Measurements from ENCODE around the gene GTF3A. TPM values are rescaled to one million over a fixed set of nuclear protein-coding genes. Genes with fewer than 3 reads are reported as not detected.
A peak's percentile ranks its signal among the peaks of the same experiment; 100 is the strongest.

The GTF3A gene
- total and polyA plus RNA-seq, 9 of the 15 experiments (the other 6 are each of a cell fraction or from before 2014, with no cell fraction given): 47.5 to 303 (median 174) TPM

DNA sequence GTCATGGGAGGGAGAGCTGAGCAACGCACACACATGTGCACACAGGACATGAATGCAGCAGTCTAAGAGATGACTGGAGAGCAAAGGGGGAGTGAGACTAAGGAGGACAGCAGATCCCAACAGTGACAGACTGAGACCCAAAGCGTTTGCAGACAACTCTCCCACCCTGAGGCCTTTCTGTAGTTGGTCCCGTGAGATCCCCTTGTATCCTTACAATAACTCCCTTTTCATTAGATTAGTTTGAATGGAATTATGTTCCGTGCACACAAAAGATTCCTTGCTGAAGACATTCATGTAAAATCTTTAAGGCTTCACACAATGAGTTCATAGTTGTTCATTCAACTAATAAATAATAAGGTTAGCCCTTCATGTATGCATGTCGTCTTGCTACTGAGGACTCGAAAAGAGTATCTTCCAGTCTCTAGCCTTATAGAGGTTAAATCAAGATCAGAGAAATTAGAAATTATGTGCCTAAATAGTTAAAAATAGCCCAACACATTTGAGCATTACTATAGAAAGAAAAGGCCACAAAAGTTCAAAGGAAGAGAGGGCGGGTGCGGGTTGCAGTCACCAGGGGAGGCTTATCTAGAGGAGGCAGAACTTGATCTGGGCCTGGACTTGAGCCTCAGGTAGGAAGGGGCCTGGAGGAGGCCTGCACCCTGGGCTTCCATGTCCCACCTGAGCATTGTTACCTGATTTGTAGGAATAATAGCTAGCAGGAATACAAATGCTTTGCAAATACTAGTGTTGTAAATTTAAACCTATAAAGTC is 3.1 kb upstream of the GTF3A start (continued):
- TF ChIP-seq, protein P1, sequence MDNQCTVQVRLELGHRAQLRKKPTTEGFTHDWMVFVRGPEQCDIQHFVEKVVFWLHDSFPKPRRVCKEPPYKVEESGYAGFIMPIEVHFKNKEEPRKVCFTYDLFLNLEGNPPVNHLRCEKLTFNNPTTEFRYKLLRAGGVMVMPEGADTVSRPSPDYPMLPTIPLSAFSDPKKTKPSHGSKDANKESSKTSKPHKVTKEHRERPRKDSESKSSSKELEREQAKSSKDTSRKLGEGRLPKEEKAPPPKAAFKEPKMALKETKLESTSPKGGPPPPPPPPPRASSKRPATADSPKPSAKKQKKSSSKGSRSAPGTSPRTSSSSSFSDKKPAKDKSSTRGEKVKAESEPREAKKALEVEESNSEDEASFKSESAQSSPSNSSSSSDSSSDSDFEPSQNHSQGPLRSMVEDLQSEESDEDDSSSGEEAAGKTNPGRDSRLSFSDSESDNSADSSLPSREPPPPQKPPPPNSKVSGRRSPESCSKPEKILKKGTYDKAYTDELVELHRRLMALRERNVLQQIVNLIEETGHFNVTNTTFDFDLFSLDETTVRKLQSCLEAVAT (IDR thresholded peaks at IDR 0.05): no peak
- TF ChIP-seq MED1 (CRISPR knock-in tag; IDR thresholded peaks at IDR 0.05; ENCODE audit: borderline replicate concordance): no peak
- TF ChIP-seq, protein P2, sequence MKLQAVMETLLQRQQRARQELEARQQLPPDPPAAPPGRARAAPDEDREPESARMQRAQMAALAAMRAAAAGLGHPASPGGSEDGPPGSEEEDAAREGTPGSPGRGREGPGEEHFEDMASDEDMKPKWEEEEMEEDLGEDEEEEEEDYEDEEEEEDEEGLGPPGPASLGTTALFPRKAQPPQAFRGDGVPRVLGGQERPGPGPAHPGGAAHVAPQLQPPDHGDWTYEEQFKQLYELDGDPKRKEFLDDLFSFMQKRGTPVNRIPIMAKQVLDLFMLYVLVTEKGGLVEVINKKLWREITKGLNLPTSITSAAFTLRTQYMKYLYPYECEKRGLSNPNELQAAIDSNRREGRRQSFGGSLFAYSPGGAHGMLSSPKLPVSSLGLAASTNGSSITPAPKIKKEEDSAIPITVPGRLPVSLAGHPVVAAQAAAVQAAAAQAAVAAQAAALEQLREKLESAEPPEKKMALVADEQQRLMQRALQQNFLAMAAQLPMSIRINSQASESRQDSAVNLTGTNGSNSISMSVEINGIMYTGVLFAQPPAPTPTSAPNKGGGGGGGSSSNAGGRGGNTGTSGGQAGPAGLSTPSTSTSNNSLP (IDR thresholded peaks at IDR 0.05; ENCODE audit: borderline replicate concordance, low read depth, low read length): no peak
- no peak for TF ChIP-seq TAF9B (IDR thresholded peaks at IDR 0.05; ENCODE audit: partially characterized antibody)
- no peak for TF ChIP-seq KLF16 (IDR thresholded peaks at IDR 0.05)
- no peak for TF ChIP-seq ELF1 (tag; IDR thresholded peaks at IDR 0.05)
- TF ChIP-seq TOE1 (IDR thresholded peaks at IDR 0.05; ENCODE audit: borderline replicate concordance): no peak
- no peak for TF ChIP-seq TOE1 (CRISPR knock-in tag; IDR thresholded peaks at IDR 0.05; ENCODE audit: borderline replicate concordance, low read depth)
- TF ChIP-seq ZZZ3 (IDR thresholded peaks at IDR 0.05): no peak
- TF ChIP-seq STAG1 (CRISPR knock-in tag; IDR thresholded peaks at IDR 0.05; ENCODE audit: borderline replicate concordance): no peak
- TF ChIP-seq ZNF766 (CRISPR knock-in tag; conservative IDR thresholded peaks at IDR 0.05): no peak
- 0 out of 2 replicates have a peak, but pooled peaks have one; percentile 46 for TF ChIP-seq MEF2A (IDR thresholded peaks at IDR 0.05; ENCODE audit: control insufficient read depth, low read depth, low read length)
- TF ChIP-seq, protein P3, sequence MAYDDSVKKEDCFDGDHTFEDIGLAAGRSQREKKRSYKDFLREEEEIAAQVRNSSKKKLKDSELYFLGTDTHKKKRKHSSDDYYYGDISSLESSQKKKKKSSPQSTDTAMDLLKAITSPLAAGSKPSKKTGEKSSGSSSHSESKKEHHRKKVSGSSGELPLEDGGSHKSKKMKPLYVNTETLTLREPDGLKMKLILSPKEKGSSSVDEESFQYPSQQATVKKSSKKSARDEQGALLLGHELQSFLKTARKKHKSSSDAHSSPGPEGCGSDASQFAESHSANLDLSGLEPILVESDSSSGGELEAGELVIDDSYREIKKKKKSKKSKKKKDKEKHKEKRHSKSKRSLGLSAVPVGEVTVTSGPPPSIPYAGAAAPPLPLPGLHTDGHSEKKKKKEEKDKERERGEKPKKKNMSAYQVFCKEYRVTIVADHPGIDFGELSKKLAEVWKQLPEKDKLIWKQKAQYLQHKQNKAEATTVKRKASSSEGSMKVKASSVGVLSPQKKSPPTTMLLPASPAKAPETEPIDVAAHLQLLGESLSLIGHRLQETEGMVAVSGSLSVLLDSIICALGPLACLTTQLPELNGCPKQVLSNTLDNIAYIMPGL (CRISPR knock-in tag; IDR thresholded peaks at IDR 0.05): no peak
- no peak for TF ChIP-seq BHLHE40 (IDR thresholded peaks at IDR 0.05; ENCODE audit: low read length)
- no peak for TF ChIP-seq ZNF444 (CRISPR knock-in tag; IDR thresholded peaks at IDR 0.05)
- no peak for TF ChIP-seq RBM15 (IDR thresholded peaks at IDR 0.05; ENCODE audit: insufficient read depth, low read length)
- TF ChIP-seq CBFA2T3 (IDR thresholded peaks at IDR 0.05): peak; percentile 50; the same call in 1 of the 2 replicates
- no peak for TF ChIP-seq SNIP1 (IDR thresholded peaks at IDR 0.05; ENCODE audit: low read depth)
- TF ChIP-seq, protein P4, sequence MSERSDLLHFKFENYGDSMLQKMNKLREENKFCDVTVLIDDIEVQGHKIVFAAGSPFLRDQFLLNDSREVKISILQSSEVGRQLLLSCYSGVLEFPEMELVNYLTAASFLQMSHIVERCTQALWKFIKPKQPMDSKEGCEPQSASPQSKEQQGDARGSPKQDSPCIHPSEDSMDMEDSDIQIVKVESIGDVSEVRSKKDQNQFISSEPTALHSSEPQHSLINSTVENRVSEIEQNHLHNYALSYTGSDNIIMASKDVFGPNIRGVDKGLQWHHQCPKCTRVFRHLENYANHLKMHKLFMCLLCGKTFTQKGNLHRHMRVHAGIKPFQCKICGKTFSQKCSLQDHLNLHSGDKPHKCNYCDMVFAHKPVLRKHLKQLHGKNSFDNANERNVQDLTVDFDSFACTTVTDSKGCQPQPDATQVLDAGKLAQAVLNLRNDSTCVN (CRISPR knock-in tag; IDR thresholded peaks at IDR 0.05): no peak
- TF ChIP-seq, protein P5, sequence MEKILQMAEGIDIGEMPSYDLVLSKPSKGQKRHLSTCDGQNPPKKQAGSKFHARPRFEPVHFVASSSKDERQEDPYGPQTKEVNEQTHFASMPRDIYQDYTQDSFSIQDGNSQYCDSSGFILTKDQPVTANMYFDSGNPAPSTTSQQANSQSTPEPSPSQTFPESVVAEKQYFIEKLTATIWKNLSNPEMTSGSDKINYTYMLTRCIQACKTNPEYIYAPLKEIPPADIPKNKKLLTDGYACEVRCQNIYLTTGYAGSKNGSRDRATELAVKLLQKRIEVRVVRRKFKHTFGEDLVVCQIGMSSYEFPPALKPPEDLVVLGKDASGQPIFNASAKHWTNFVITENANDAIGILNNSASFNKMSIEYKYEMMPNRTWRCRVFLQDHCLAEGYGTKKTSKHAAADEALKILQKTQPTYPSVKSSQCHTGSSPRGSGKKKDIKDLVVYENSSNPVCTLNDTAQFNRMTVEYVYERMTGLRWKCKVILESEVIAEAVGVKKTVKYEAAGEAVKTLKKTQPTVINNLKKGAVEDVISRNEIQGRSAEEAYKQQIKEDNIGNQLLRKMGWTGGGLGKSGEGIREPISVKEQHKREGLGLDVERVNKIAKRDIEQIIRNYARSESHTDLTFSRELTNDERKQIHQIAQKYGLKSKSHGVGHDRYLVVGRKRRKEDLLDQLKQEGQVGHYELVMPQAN (IDR thresholded peaks at IDR 0.05; ENCODE audit: borderline replicate concordance): no peak

Data from K562 (cell line).